Spleen (tissue), 7 donors: Measurements from ENCODE around the gene HDAC9.

ENCODE experiments used
- CTCF ChIP-seq, 11 experiments: fragments of 200-600 bp in 7 of 11; fragments of 450-650 bp in 4 of 11; sonication (generic) in 4 of 11; IDR thresholded peaks in 8 of 11; conservative IDR thresholded peaks in 3 of 11; 1 replicate in 7 of 11; 2 replicates in 4 of 11; pipeline versions ENCODE4 v1.4.0 to v1.8.0; 2016 to 2021; ENCODE audit warnings: antibody characterized with exemption in 11 of 11, inconsistent platforms in 4 of 11, mild to moderate bottlenecking in 1 of 11
- POLR2A ChIP-seq, 3 donors: fragments of 450-650 bp; IDR thresholded peaks; one replicate each; pipeline ENCODE4 v1.5.1; 2017; ENCODE audit warnings: antibody characterized with exemption in 3 of 3, mild to moderate bottlenecking in 1 of 3
- POLR2AphosphoS5 ChIP-seq, 3 donors: sonication (generic); formaldehyde crosslinking; IDR thresholded peaks; one replicate each; pipeline ENCODE4 v1.5.1; 2017; ENCODE audit warnings: antibody characterized with exemption in 3 of 3
- donor health status: DM: no; HTN: no; CAD: no; lungs with moderate emphysema.
- donor health status: DM: no; HTN: no; CAD: no.
- donor health status: DM: no; HTN: no; CAD: no.

- TF ChIP-seq CTCF (IDR thresholded peaks at IDR 0.05 in 8 of 11, conservative IDR thresholded peaks at IDR 0.05 in 3 of 11) = no peak
- TF ChIP-seq POLR2A (IDR thresholded peaks at IDR 0.05) = no peak
- TF ChIP-seq POLR2AphosphoS5 (IDR thresholded peaks at IDR 0.05) = no peak
These were observed 87.8 kb downstream of the HDAC9 start for GRCh38 chr7:18583305-18583704.
